ELR (cell line): ENCODE data around the gene SKIL.

Experiments
- DNase-seq: peaks from one replicate; pipeline ENCODE4 v3.0.0-alpha.2; 2015; ENCODE audit warnings: low read depth

SKIL gene

GRCh38 chr3:170350515-170351413, 6.8 kb upstream of the SKIL start:
- no peak for DNase-seq

GRCh38 chr3:170352936-170353335, 4.6 kb upstream of the SKIL start:
- no peak for DNase-seq

- no peak for DNase-seq
Measured at GRCh38 chr3:170353485-170353884, 4.0 kb upstream of the SKIL start.

- no peak for DNase-seq
Measured at GRCh38 chr3:170354760-170355159, 2.8 kb upstream of the SKIL start.

- DNase-seq, result peak; percentile 40
Measured at GRCh38 chr3:170355738-170356595, 1.5 kb upstream of the SKIL start.

GRCh38 chr3:170356596-170357175, 829 bp upstream of the SKIL start:
- peak; percentile 82 for DNase-seq

GRCh38 chr3:170358042-170359010, 811 bp downstream of the SKIL start:
- DNase-seq, result peak; percentile 74

- DNase-seq, result no peak
Measured at GRCh38 chr3:170359178-170359704, 1.7 kb downstream of the SKIL start.

GRCh38 chr3:170360466-170360865, 3.0 kb downstream of the SKIL start:
- peak; percentile 10 for DNase-seq

- DNase-seq, result no peak
Measured at GRCh38 chr3:170360916-170361315, 3.4 kb downstream of the SKIL start.

GRCh38 chr3:170361711-170362110, 4.2 kb downstream of the SKIL start:
- DNase-seq, result no peak

GRCh38 chr3:170363471-170363994, 6.0 kb downstream of the SKIL start:
- DNase-seq, result no peak

GRCh38 chr3:170364965-170365364, 7.5 kb downstream of the SKIL start:
- DNase-seq, result no peak

- DNase-seq, result no peak
Measured at GRCh38 chr3:170367797-170368196, 10.3 kb downstream of the SKIL start.

- DNase-seq, result peak; percentile 43
Measured at GRCh38 chr3:170368921-170369320, 11.4 kb downstream of the SKIL start.

- no peak for DNase-seq
Measured at GRCh38 chr3:170372190-170372879, 14.8 kb downstream of the SKIL start.

- peak; percentile 54 for DNase-seq
Measured at GRCh38 chr3:170383567-170383966, 26.1 kb downstream of the SKIL start.

GRCh38 chr3:170386468-170386867, 29.0 kb downstream of the SKIL start:
- DNase-seq, result no peak

- peak; percentile 38 for DNase-seq
Measured at GRCh38 chr3:170387950-170388349, 30.4 kb downstream of the SKIL start.

- DNase-seq, result no peak
Measured at GRCh38 chr3:170391108-170391507, 33.6 kb downstream of the SKIL start.
